HCT116 (cell line): ENCODE data around the gene MRS2. TPM values are rescaled to one million over a fixed set of nuclear protein-coding genes. Genes with fewer than 3 reads are reported as not detected.
"Not testable (repeated sequence)": the region's sequence is repeated elsewhere in the genome, so short reads cannot be mapped to it uniquely, and the experiment has no call there.

Experiments used
- ATAC-seq: fragments of 200-7000 bp; cut with Tn5 transposase; 2 replicates; pipeline ENCODE4 v1.9.1; 2020; ENCODE audit warnings: mild to moderate bottlenecking, moderate library complexity
- BruUV-seq: library from RNA; stranded (reverse); fragments of 400-500 nt; replicated peaks from 2 replicates; lab custom pipeline; 2021; lab: Mats Ljungman, UMichigan
- CTCF ChIA-PET: fragments of 300-600 bp; sonication (Branson Sonifier 250); formaldehyde crosslinking; loops from one replicate; lab custom pipeline; 2021; ENCODE audit warnings: antibody characterized with exemption; lab: Charles Lee
- POLR2A ChIA-PET: fragments of 300-600, 350-600 bp; sonication (Branson Sonifier 250); formaldehyde crosslinking; loops from one replicate; lab custom pipeline; 2021; ENCODE audit warnings: antibody characterized with exemption; lab: Charles Lee
- RAD21 ChIA-PET, 2 experiments: fragments of 300-600 bp; sonication (Branson Sonifier 250); formaldehyde crosslinking; loops; one replicate each; lab custom pipeline; 2023; ENCODE audit warnings: low total read pairs in 2 of 2; ENCODE audit not compliant: uncharacterized antibody in 2 of 2, unreplicated experiment in 2 of 2, low non-redundant PET in 1 of 2; lab: Charles Lee
- DNase-seq: peaks from one replicate; pipeline ENCODE4 v3.0.0-alpha.2; 2010; ENCODE audit warnings: low read depth, low spot score
- H2AFZ ChIP-seq: fragments of 200-600 bp; shearing (Covaris generic), sonication (generic); 2 replicates; pipeline ENCODE4 v1.6.1; 2017; ENCODE audit warnings: low read depth, mixed run types, mixed read lengths, antibody characterized with exemption, low read length; ENCODE audit not compliant: poor library complexity, severe bottlenecking
- H3K27ac ChIP-seq: 2 replicates; pipeline ENCODE4 v1.5.1; 2012; ENCODE audit warnings: low read depth, low read length
- H3K27me3 ChIP-seq: fragments of 200-600 bp; sonication (generic); 2 replicates; pipeline ENCODE4 v1.6.1; 2016; ENCODE audit warnings: mixed run types, low read length, mixed read lengths; ENCODE audit not compliant: insufficient read depth
- H3K36me3 ChIP-seq, 2 experiments: fragments of 200-500 bp in 1 of 2; fragments of 200-600 bp in 1 of 2; sonication (Bioruptor generic) in 1 of 2; sonication (generic) in 1 of 2; 2 replicates each; pipeline versions ENCODE4 v1.5.1 to v1.6.1; 2014 to 2016; ENCODE audit warnings: low read length in 2 of 2, inconsistent platforms in 1 of 2, mixed read lengths in 1 of 2, mixed run types in 1 of 2; ENCODE audit not compliant: insufficient read depth in 2 of 2, control insufficient read depth in 1 of 2
- H3K4me1 ChIP-seq, 2 experiments: fragments of 200-600 bp in 1 of 2; sonication (generic) in 1 of 2; 2 replicates each; pipeline versions ENCODE4 v1.5.1 to v1.6.1; 2012 to 2017; ENCODE audit warnings: low read length in 2 of 2, inconsistent platforms in 1 of 2, mild to moderate bottlenecking in 1 of 2, mixed read lengths in 1 of 2, mixed run types in 1 of 2, moderate library complexity in 1 of 2; ENCODE audit not compliant: insufficient read depth in 2 of 2, control insufficient read depth in 1 of 2
- H3K4me2 ChIP-seq: fragments of 200-600 bp; sonication (generic); 2 replicates; pipeline ENCODE4 v1.6.1; 2017; ENCODE audit warnings: mixed run types, low read length, mixed read lengths
- H3K4me3 ChIP-seq, 2 experiments: fragments of 200-600 bp in 1 of 2; sonication (generic) in 1 of 2; replicated peaks in 1 of 2; 2 replicates each; pipeline ENCODE4 v1.5.1; 2011 to 2016; ENCODE audit warnings: low read length in 2 of 2, control low read depth in 1 of 2, low read depth in 1 of 2, mild to moderate bottlenecking in 1 of 2, mixed read lengths in 1 of 2, mixed run types in 1 of 2
- H3K79me2 ChIP-seq: fragments of 200-600 bp; sonication (generic); 2 replicates; pipeline ENCODE4 v1.6.1; 2017; ENCODE audit warnings: mild to moderate bottlenecking, mixed run types, low read length, moderate library complexity, mixed read lengths; ENCODE audit not compliant: insufficient read depth
- H3K9ac ChIP-seq: fragments of 200-600 bp; sonication (generic); 2 replicates; pipeline ENCODE4 v1.6.1; 2016; ENCODE audit warnings: low read length, mixed read lengths
- H3K9me2 ChIP-seq: fragments of 200-600 bp; sonication (generic), shearing (Covaris generic); 2 replicates; pipeline ENCODE4 v1.6.1; 2017; ENCODE audit warnings: mixed run types, mild to moderate bottlenecking, moderate library complexity; ENCODE audit not compliant: insufficient read depth
- H3K9me3 ChIP-seq, 2 experiments: fragments of 200-500 bp in 1 of 2; fragments of 200-600 bp in 1 of 2; sonication (Bioruptor generic) in 1 of 2; sonication (generic) in 1 of 2; 2 replicates each; pipeline ENCODE4 v1.6.1; 2014 to 2017; ENCODE audit warnings: low read length in 2 of 2, mixed read lengths in 2 of 2, inconsistent platforms in 1 of 2, low read depth in 1 of 2, mild to moderate bottlenecking in 1 of 2, mixed run types in 1 of 2, moderate library complexity in 1 of 2; ENCODE audit not compliant: control insufficient read depth in 1 of 2, insufficient read depth in 1 of 2
- H4K20me1 ChIP-seq: fragments of 200-600 bp; sonication (generic), shearing (Covaris generic); 2 replicates; pipeline ENCODE4 v1.6.1; 2017; ENCODE audit warnings: mixed run types, mild to moderate bottlenecking, moderate library complexity; ENCODE audit not compliant: insufficient read depth
- EZH2 ChIP-seq: fragments of 200-600 bp; sonication (generic); IDR thresholded peaks from 2 replicates; pipeline ENCODE4 v1.6.1; 2017; ENCODE audit warnings: antibody characterized with exemption, mixed run types
- EZH2phosphoT487 ChIP-seq: fragments of 200-600 bp; IDR thresholded peaks from 2 replicates; pipeline ENCODE4 v1.6.1; 2018; ENCODE audit warnings: antibody characterized with exemption, borderline replicate concordance
- JUND ChIP-seq: IDR thresholded peaks from 2 replicates; pipeline ENCODE4 v1.6.1; 2012
- ZFX ChIP-seq: fragments of 450-650 bp; IDR thresholded peaks from 2 replicates; pipeline ENCODE4 v1.6.1; 2017
- intact Hi-C: fragments of 100-400 bp; cut with micrococcal nuclease; formaldehyde crosslinking; loops from 2 replicates; pipeline ENCODE4 v1.10.0; 2022
- total RNA-seq: library from RNA; stranded (reverse); gene quantifications from one replicate; pipeline ENCODE4 v1.2.1, GENCODE V29; 2021; ENCODE audit not compliant: unreplicated experiment

Gene MRS2
- total RNA-seq, 1 experiment from 2014 or later = 39.9 TPM

GRCh38 chr6:24382220-24382540 lies 20.6 kb upstream of the MRS2 start (continued):
- TF ChIP-seq EZH2 (no peak), ZFX (no peak), EZH2phosphoT487 (no peak), JUND (no peak)

DNA sequence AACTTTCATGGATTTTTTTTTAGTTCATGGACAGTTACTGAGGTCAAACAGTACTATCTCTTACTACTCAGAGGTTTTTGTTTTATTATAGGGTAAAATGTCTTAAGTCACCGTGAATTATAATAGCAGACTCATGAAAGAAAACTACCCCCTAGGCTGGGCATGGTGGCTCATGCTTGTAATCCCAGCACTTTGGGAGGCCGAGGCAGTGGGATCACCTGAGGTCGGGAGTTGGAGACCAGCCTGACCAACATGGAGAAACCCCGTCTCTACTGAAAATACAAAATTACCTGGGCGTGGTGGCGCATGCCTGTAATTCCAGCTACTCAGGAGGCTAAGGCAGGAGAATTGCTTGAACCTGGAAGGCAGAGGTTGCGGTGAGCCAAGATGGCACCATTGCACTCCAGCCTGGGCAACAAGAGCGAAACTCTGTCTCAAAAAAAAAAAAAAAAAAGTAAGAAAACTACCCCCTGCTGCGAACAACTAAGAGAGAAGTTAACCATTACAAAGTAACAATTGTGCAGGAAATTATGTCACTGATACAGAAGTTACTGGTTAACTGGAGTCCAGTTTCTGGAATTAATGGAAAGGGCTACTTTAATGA lies 19.7 kb upstream of the MRS2 start:
- RAD21 ChIA-PET, ATAC-seq, H3K36me3 ChIP-seq, DNase-seq, H3K4me3 ChIP-seq, intact Hi-C loops, H3K27me3 ChIP-seq, H3K27ac ChIP-seq, POLR2A ChIA-PET, H3K4me2 ChIP-seq, H3K9me3 ChIP-seq, H3K4me1 ChIP-seq, H2AFZ ChIP-seq, H3K9ac ChIP-seq, H4K20me1 ChIP-seq, BruUV-seq, CTCF ChIA-PET, H3K79me2 ChIP-seq, H3K9me2 ChIP-seq: not testable (repeated sequence)

GRCh38 chr6:24384369-24385130 lies 18.2 kb upstream of the MRS2 start:
- H3K4me1 ChIP-seq, BruUV-seq, H3K27me3 ChIP-seq, H2AFZ ChIP-seq, H3K36me3 ChIP-seq, intact Hi-C loops, DNase-seq, RAD21 ChIA-PET, POLR2A ChIA-PET, ATAC-seq, CTCF ChIA-PET, H3K79me2 ChIP-seq, H3K9me3 ChIP-seq, H3K9me2 ChIP-seq, H3K9ac ChIP-seq, H4K20me1 ChIP-seq, H3K27ac ChIP-seq, H3K4me3 ChIP-seq, H3K4me2 ChIP-seq: not testable (repeated sequence)
